ENCODE data around the gene CCDC91. TPM values are rescaled to one million over a fixed set of nuclear protein-coding genes. Genes with fewer than 3 reads are reported as not detected.

Gene CCDC91
- total RNA-seq, 1 experiment from 2014 or later = 26.9 TPM

DNA sequence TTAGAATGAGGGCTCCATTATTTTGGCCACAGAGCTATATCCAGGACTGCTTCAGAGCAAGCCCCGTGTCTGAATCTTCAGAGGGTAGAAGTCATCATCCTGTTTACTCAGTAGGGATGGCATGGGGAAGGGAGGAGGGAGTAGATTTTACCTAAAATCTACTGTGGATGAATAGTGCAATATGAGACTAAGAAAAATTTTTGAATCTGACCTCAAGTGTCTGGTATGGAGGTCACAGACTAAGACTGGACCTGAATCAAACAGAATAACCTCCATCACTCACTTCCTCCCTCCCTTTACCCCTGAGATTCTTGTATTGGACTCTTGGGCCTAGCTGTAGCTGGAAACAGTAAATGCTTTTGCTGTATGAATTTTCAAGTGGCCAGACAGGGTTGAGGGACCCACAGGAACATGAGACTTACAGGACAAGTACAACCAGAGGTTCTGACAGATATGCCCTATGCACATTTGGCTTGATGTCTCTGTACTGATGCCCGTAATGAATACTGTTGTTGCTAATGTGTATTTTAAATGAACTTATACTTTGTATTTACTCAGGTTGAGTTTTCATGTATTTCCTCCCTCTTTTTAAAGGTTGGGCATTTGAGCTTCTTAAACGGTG lies 78.5 kb downstream of the CCDC91 start:
- BruUV-seq (replicated peaks) = no TSS peak
- Histone ChIP-seq H3K4me3 (ENCODE audit: low read depth in 2 of 2, low read length in 2 of 2) (no peak overlapping the region), H3K9me3 (ENCODE audit: control insufficient read depth, insufficient read depth, low read depth, low read length) (peaks cover 15% of the 10 kb centered on the region; the same call in 1 of the 2 replicates), H3K36me3 (ENCODE audit: control insufficient read depth, insufficient read depth, low read length) (no peaks in the 10 kb centered on the region), H3K27ac (ENCODE audit: low read length) (no peak overlapping the region), H3K4me1 (ENCODE audit: control insufficient read depth, insufficient read depth, low read length) (no peaks in the 10 kb centered on the region), H3K27me3 (ENCODE audit: control insufficient read depth, insufficient read depth, low read length) (no peaks in the 10 kb centered on the region)
- ChIA-PET CTCF (no interaction called here), POLR2A (no interaction called here)
- intact Hi-C loops (cut with micrococcal nuclease; ENCODE audit: unreplicated experiment) (no loop called here), in situ Hi-C loops (cut with HindIII; ENCODE audit: low pct_unique_long_range_greater_than_20kb, low sequenced_read_pairs) (no loop called here)
- DNase-seq (ENCODE audit: low read depth, low spot score) (no peak), ATAC-seq (no peak)
- TF ChIP-seq, protein P1, sequence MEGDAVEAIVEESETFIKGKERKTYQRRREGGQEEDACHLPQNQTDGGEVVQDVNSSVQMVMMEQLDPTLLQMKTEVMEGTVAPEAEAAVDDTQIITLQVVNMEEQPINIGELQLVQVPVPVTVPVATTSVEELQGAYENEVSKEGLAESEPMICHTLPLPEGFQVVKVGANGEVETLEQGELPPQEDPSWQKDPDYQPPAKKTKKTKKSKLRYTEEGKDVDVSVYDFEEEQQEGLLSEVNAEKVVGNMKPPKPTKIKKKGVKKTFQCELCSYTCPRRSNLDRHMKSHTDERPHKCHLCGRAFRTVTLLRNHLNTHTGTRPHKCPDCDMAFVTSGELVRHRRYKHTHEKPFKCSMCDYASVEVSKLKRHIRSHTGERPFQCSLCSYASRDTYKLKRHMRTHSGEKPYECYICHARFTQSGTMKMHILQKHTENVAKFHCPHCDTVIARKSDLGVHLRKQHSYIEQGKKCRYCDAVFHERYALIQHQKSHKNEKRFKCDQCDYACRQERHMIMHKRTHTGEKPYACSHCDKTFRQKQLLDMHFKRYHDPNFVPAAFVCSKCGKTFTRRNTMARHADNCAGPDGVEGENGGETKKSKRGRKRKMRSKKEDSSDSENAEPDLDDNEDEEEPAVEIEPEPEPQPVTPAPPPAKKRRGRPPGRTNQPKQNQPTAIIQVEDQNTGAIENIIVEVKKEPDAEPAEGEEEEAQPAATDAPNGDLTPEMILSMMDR (IDR thresholded peaks at IDR 0.05) = no peak
- no peak for TF ChIP-seq SIN3A (IDR thresholded peaks at IDR 0.05; ENCODE audit: borderline replicate concordance, insufficient read depth, low read depth, low read length)

DNA sequence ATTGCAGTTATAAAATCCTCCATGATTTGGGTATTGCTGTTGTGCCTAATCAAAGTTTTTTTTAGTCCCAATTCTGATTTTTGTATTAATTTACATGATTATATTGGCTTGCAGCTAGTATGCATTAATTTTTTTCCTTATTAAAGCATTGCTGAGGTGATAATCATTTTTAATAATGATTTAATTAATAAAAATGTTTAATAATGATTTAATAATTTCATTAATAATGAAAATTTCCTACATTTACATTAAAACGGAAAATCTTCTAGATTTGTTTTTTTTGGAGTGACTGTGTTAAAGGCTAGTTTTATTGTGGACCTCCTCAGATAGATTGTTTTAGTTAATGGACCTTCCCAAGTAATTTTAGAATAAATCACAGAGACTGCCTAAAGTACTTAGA lies 79.6 kb downstream of the CCDC91 start:
- Histone ChIP-seq H3K4me3 (ENCODE audit: low read depth in 2 of 2, low read length in 2 of 2) (no peak overlapping the region), H3K36me3 (ENCODE audit: control insufficient read depth, insufficient read depth, low read length) (no peaks in the 10 kb centered on the region), H3K27ac (ENCODE audit: low read length) (no peak overlapping the region), H3K9me3 (ENCODE audit: control insufficient read depth, insufficient read depth, low read depth, low read length) (peaks cover 15% of the 10 kb centered on the region; the same call in 1 of the 2 replicates), H3K27me3 (ENCODE audit: control insufficient read depth, insufficient read depth, low read length) (no peaks in the 10 kb centered on the region), H3K4me1 (ENCODE audit: control insufficient read depth, insufficient read depth, low read length) (no peaks in the 10 kb centered on the region)
- in situ Hi-C loops (cut with HindIII; ENCODE audit: low pct_unique_long_range_greater_than_20kb, low sequenced_read_pairs) (no loop called here), intact Hi-C loops (cut with micrococcal nuclease; ENCODE audit: unreplicated experiment) (no loop called here)
- no TSS peak for BruUV-seq (replicated peaks)
- TF ChIP-seq, protein P2, sequence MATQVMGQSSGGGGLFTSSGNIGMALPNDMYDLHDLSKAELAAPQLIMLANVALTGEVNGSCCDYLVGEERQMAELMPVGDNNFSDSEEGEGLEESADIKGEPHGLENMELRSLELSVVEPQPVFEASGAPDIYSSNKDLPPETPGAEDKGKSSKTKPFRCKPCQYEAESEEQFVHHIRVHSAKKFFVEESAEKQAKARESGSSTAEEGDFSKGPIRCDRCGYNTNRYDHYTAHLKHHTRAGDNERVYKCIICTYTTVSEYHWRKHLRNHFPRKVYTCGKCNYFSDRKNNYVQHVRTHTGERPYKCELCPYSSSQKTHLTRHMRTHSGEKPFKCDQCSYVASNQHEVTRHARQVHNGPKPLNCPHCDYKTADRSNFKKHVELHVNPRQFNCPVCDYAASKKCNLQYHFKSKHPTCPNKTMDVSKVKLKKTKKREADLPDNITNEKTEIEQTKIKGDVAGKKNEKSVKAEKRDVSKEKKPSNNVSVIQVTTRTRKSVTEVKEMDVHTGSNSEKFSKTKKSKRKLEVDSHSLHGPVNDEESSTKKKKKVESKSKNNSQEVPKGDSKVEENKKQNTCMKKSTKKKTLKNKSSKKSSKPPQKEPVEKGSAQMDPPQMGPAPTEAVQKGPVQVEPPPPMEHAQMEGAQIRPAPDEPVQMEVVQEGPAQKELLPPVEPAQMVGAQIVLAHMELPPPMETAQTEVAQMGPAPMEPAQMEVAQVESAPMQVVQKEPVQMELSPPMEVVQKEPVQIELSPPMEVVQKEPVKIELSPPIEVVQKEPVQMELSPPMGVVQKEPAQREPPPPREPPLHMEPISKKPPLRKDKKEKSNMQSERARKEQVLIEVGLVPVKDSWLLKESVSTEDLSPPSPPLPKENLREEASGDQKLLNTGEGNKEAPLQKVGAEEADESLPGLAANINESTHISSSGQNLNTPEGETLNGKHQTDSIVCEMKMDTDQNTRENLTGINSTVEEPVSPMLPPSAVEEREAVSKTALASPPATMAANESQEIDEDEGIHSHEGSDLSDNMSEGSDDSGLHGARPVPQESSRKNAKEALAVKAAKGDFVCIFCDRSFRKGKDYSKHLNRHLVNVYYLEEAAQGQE (IDR thresholded peaks at IDR 0.05; ENCODE audit: insufficient read depth in 1 of 2, low read depth in 2 of 2, low read length in 1 of 2) = no peak
- TF ChIP-seq TCF7L2 (IDR thresholded peaks at IDR 0.05; ENCODE audit: low read depth, low read length) (no peak), POLR2AphosphoS5 (IDR thresholded peaks at IDR 0.05; ENCODE audit: low read depth, low read length) (no peak), SIN3A (IDR thresholded peaks at IDR 0.05; ENCODE audit: borderline replicate concordance, insufficient read depth, low read depth, low read length) (no peak)
- TF ChIP-seq, protein P1 (IDR thresholded peaks at IDR 0.05) = no peak
- ATAC-seq (no peak), DNase-seq (ENCODE audit: low read depth, low spot score) (no peak)
- ChIA-PET CTCF (no interaction called here), POLR2A (no interaction called here)
